DLD1 (cell line): ENCODE data around the gene POU1F1.
"Not testable (repeated sequence)": the region's sequence is repeated elsewhere in the genome, so short reads cannot be mapped to it uniquely, and the experiment has no call there.

Source experiments
- in situ Hi-C: cut with HindIII; loops from 2 replicates; pipeline ENCODE4 v1.10.0; 2017; ENCODE audit warnings: low sequenced_read_pairs

POU1F1 gene

DNA sequence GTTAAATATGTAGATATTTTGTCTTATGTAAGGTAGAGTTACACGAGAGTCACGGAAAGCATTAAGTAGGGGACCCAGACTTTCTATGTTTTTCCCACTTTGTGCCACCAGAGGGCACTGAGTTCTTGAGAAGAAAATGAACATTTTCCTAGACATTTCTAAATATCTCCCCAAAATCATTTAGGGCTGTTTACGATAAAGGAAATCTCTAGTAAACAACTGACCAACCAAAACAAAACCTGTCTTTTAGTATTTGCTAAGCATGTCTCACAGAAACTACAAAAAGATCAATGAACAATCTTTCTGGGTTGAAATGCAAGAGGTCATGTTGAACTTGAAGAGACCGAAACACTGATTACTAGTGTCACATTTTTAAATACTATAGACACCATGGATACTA is 16.1 kb downstream of the POU1F1 start:
- in situ Hi-C loops, result no loop called here

DNA sequence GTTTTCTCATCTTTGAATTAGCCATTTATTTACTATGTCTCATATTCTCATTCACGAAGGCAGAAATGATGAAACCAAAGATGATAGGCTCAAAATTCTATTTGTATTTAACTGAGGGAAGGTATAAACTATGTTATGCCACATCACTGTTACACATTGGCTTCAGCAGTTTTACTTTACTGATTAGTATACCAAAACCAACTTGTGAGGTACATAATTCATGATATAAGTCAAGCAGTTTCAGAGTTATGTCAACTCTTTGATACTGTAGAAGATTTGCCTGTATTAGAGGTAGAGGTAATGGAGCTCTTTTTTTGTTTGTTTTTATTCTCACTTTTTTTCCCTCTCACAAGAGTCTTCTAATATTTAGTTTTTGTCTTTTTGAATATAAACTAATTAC is 26.4 kb downstream of the POU1F1 start:
- in situ Hi-C loops, result no loop called here

DNA sequence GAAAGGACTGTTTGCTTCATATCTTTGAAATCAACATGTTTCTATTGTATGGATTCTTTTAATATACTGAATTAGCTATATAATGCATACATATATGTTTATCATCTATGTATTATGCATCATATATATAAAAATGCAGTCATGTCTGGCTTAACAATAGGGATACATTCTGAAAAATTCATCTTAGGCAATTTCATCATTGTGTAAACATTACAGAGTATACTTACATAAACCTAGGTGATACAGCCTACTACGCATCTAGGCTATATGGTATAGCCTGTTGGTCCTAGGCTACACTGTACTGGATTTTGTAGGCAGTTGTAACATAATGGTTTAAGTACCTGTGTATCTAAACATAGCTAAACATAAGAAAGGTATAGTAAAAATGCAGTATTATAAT is 27.6 kb downstream of the POU1F1 start:
- in situ Hi-C loops, result no loop called here

DNA sequence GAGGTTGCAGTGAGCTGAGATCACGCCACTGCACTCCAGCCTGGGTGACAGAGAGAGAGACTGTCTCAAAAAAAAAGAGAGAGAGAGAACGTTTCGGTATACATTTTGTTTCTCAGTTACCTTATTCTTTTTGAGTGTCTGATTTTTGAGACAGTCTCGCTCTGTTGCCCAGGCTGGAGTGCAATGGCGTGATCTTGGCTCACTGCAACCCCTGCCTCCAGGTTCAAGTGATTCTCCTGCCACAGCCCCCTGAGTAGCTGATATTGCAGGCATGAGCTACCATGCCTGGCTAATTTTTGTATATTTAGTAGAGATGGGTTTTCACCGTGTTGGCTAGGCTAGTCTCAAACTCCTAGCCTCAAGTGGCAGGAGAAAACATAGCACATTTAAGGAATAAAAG is 28.2 kb downstream of the POU1F1 start:
- in situ Hi-C loops, result not testable (repeated sequence)

DNA sequence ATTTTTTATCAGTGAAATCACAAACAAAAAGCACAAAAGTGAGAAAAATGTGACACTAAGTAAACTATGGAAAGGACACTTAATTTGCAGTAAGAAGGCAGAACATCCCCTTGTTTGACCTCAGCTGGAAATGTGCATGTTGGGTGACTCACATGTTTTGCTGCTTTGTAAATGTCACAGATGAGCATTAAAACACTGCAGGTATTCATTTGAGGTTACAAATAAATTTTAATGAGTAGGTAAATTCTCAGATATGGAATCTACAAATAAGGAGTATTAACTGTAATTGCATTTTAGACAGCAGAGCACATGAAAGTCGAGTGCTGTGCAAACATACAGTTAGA is 29.0 kb downstream of the POU1F1 start:
- in situ Hi-C loops, result no loop called here

DNA sequence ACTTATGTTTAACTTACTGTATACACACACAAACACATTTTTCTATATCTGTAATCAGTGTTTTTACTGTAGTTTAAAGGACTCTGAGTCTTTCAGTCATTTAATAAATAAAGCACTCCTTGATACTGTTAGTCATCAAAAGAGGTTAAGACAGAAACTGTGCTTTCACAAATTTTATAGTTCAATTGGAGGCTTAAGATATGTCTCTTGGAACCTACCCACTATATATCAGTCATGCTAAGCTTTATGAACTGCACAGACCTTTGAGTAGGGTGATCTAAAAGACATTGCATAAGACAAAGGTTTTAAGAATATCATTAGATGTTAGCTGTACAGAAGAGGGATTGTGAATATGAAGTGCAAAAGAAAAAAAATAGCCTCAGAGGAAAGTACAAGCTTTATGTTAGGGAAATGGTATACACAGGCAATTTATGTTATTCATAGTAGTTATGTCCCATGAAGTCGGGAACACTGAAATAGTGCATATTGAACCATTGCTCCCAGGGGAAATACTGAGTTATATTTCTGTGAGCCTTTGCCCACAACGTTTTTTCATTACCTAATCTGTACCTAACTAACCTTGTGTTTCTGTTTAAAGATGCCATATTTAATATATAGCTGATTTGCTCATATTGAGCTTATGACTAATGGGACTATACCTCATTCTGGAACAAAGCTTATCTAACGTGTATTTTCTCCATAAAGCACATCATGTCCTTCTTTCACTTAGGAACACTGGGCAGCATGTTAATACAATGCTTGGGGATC is 29.5 kb downstream of the POU1F1 start:
- in situ Hi-C loops, result no loop called here

DNA sequence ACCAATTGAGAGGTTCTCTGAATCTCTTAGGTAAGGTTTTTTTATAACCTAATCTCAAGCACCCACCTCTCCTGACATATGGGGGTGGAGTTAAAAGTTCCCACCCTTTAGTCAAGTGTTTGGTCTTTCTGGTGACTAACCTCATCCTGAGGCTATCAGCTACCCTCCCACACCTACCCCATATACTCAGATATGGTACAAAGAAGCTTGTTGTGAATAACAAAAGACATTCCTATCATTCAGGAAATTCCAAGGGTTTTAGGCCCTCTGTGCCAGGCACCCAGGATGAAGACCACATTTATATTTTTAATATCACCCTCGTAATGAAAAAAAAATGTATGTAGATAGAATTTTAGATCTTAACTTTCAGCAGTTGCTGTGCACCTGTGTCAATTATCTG is 40.3 kb downstream of the POU1F1 start:
- in situ Hi-C loops, result no loop called here

DNA sequence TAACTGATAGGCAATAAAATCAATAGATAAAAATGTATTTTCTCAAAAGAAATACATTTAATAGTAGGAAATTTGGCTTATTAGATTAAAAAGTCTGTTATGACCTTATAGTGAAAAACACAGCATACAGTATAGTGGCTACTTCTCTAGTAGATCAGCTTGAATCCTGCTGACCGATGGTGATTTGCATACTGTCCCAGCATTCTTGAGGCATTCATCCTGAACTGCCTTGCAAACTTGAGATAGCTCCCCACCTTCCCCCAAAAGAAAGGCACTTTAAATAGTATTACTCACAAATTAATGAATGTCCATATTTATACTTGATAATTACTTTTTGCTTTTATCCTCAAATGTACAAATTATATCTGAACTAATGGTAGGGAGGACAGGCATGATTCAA is 42.6 kb downstream of the POU1F1 start:
- in situ Hi-C loops, result no loop called here

DNA sequence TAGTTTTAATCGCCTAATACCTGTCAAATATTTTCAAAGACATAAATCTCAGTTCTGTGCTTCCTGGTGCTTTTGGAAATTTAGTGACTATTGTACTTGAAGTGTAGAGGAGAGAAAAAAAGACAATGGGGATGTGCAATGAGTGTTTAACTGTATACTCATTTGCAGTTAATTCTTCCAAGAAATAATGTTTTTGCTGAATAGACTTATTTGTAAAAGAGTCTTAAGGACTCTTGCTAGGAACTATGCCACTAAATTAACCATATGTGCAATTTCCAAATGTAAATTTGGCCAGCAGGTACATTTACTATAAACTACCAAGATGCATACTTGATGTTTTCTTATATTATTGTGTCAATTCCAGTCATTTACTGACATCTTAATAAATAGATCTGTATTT is 47.3 kb downstream of the POU1F1 start:
- in situ Hi-C loops, result no loop called here

DNA sequence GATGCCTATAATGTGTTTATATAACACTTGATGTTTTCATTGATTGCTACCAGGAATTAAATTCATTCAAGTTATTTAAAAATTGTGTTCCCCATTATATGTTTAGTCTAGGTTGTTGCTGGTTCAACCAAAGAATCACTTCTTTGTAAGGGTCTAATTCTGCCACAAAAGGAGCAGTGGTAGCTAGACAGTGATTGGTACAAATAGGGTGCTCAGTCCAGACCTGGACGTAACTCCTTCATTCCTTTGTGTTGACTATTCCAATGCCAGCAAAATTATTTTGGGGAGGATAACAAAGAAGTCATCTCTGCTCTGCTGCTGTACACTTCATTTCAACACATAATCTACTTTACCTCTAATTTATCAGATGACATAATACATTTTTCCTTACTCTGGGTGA is 48.1 kb downstream of the POU1F1 start:
- in situ Hi-C loops, result no loop called here

DNA sequence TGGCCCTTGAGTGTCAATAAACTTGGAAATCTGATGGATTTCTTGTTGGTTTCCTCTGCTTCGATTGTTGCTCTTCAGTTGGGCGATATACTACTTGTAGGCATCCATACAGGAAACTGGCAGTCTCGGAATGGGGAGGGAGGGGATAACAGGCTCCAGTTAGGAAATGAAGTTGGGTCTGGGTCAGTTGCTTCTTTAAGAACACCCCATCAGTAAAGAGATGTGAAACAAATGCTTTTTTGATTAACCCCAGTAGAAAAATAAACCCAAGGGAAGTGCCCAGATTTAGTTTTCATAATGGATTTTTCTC is 48.6 kb downstream of the POU1F1 start:
- in situ Hi-C loops, result no loop called here

DNA sequence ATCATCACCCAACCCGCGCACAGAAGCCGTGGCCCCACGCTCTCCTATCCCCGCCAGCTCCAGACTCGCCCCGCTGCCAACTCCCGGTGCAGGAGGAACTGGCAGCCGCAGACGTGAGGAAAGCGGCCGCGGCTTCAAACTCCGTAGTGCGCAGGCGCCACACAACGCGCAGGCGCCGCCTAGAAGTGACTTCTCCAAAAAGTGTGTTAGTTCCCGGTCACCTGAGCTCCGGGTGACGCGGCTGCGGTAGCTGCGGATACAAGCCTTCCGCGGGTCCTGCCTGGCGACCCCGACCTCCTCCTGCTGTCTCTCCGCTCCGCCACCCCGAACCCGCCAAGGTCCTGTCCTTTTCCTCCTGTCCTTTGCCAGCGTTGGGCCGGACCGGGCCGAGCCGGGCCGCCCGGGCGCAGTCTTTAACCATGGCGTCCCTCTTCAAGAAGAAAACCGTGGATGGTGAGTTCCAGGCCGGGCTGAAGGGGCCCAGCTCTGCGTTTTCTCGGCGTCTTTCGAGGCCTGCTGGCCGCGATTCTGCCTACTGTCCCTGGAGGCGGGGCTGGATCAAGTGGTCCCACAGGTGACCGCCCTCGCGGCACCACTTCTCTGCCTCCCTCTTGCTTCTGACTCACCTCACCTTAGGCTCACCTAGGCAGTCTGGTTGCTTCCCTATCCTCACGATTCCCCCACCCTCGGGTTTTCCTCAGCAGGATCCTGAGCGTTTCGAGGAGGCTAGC is 49.1 kb downstream of the POU1F1 start, which contains the start of gene CHMP2B:
Gene CHMP2B (plus strand): TSS at position 206 of the 731 bp plus-strand sequence. CDS start 214 bp downstream, at position 420.
- in situ Hi-C loops, result no loop called here

DNA sequence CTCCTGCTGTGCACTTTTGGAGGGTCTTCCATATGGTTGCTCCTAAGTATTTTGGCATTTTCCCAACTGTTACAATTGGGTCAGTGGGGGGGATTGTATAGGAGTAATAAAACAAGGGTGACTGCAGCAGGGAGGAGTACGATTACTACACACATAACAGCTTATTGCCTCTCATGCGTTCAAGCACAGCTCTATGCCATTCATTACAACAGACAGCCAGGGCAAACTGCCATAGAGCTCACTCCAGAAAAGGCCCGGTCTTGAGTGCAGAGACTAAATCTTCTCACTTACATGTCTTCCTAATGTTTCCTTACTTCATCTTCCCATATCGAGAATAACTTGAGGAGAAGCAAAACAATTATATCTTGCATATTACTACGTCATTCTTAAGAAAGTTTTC is 50.7 kb downstream of the POU1F1 start:
- in situ Hi-C loops, result no loop called here

DNA sequence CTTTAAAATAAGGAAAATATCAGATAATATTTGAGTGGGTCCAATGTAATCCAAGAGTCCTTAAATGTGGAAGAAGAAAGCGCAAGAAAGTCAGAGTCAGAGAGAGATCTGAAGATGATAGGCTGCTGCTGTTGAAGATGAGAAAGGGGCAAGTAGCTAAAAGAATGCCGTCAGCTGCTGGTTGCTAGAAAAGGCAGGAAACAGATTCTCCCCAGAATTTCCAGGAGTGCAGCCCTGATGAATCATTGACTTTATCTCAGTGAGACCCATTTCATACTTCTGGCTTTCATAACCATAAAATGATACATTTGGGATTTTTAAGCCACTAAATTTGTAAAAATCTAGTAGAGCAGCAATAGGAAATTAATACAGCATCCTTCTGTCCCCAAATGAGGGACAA is 56.8 kb downstream of the POU1F1 start:
- in situ Hi-C loops, result no loop called here

DNA sequence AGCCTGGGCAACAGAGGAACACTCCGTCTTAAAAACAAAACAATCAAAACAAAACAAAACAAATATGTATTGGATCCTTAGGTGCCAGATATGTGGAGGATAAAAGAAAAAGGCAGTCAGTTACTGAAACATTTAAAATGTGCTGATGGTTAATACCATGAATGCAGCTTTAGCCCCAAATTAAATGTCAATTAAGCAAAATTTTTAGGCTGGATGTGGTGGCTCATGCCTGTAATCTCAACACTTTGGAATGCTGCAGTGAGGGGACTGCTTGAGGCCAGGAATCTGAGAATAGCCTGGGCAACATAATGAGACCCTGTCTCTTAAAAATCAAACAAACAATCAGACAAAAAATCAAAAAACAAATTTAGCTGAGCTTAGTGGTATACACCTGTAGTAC is 57.8 kb downstream of the POU1F1 start:
- in situ Hi-C loops, result no loop called here
